ENCODE measurements around the gene OR1F1. TPM values are rescaled to one million over a fixed set of nuclear protein-coding genes. Genes with fewer than 3 reads are reported as not detected.

OR1F1 gene
- total and polyA plus RNA-seq, 2 experiments from 2014 or later = not detected

- H3K4me3 ChIP-seq = peak overlapping the region; percentile 22; the same call in 1 of the 2 replicates
- no peaks in the 10 kb centered on the region for H3K79me2 ChIP-seq (ENCODE audit: insufficient read depth)
- peak; percentile 38 for DNase-seq
- 0 out of 2 replicates have a peak, but pooled peaks cover 4% of the 10 kb centered on the region for H3K4me1 ChIP-seq (ENCODE audit: insufficient read depth)
- H2AFZ ChIP-seq = no peak overlapping the region; the same call in 1 of the 2 replicates
- no peak overlapping the region for H3K27ac ChIP-seq
- no peak for TF ChIP-seq EZH2phosphoT487 (IDR thresholded peaks at IDR 0.05; ENCODE audit: insufficient read depth, low read depth)
- peak; percentile 50 for TF ChIP-seq EZH2 (IDR thresholded peaks at IDR 0.05; ENCODE audit: insufficient read depth, poor library complexity, severe bottlenecking)
- H3K27me3 ChIP-seq (replicated peaks; ENCODE audit: insufficient read depth) = peaks cover 67% of the 10 kb centered on the region
- 8% methylated on average over 43 to 53 of the region's 53 CpGs for WGBS, 2 experiments (ENCODE audit: low coverage in 1 of 2, low lambda C conversion rate in 2 of 2, missing lambda C conversion rate in 2 of 2)
- H3K36me3 ChIP-seq (ENCODE audit: low read depth) = no peaks in the 10 kb centered on the region
- H3K9me2 ChIP-seq (ENCODE audit: insufficient read depth) = no peaks in the 10 kb centered on the region
- in situ Hi-C loops (cut with MboI) = no loop called here
- H3K4me2 ChIP-seq (ENCODE audit: unreplicated experiment) = no peak overlapping the region
- H4K20me1 ChIP-seq (ENCODE audit: insufficient read depth) = no peaks in the 10 kb centered on the region
- H3F3A ChIP-seq (ENCODE audit: insufficient read depth) = 0 out of 2 replicates have a peak, but pooled peaks cover 5% of the 10 kb centered on the region
- H3K9ac ChIP-seq = no peak overlapping the region
- H3K9me3 ChIP-seq (ENCODE audit: low read depth) = no peaks in the 10 kb centered on the region
Measured at GRCh38 chr16:3170440-3171180, 17.4 kb upstream of the OR1F1 start.

- Histone ChIP-seq H2AFZ (no peak overlapping the region), H3K27me3 (replicated peaks; ENCODE audit: insufficient read depth) (peaks cover 74% of the 10 kb centered on the region), H3K9me3 (ENCODE audit: low read depth) (no peaks in the 10 kb centered on the region), H3K36me3 (ENCODE audit: low read depth) (no peaks in the 10 kb centered on the region), H3F3A (ENCODE audit: insufficient read depth) (0 out of 2 replicates have a peak, but pooled peaks cover 5% of the 10 kb centered on the region), H3K4me3 (no peak overlapping the region), H4K20me1 (ENCODE audit: insufficient read depth) (no peaks in the 10 kb centered on the region), H3K4me2 (ENCODE audit: unreplicated experiment) (no peak overlapping the region), H3K9ac (no peak overlapping the region), H3K27ac (no peak overlapping the region), H3K9me2 (ENCODE audit: insufficient read depth) (no peaks in the 10 kb centered on the region), H3K4me1 (ENCODE audit: insufficient read depth) (0 out of 2 replicates have a peak, but pooled peaks cover 4% of the 10 kb centered on the region), H3K79me2 (ENCODE audit: insufficient read depth) (no peaks in the 10 kb centered on the region)
- WGBS, 2 experiments (ENCODE audit: low coverage in 1 of 2, low lambda C conversion rate in 2 of 2, missing lambda C conversion rate in 2 of 2) = 8% methylated on average over 29 to 35 of the region's 35 CpGs
- DNase-seq = peak; percentile 26
- 0 out of 2 replicates have a peak, but pooled peaks have one; percentile 46 for TF ChIP-seq EZH2phosphoT487 (IDR thresholded peaks at IDR 0.05; ENCODE audit: insufficient read depth, low read depth)
- TF ChIP-seq EZH2 (IDR thresholded peaks at IDR 0.05; ENCODE audit: insufficient read depth, poor library complexity, severe bottlenecking) = peak; percentile 3
- in situ Hi-C loops (cut with MboI) = no loop called here
Measured at GRCh38 chr16:3171181-3171854, 16.7 kb upstream of the OR1F1 start.

GRCh38 chr16:3171855-3172593, 16.0 kb upstream of the OR1F1 start:
- H4K20me1 ChIP-seq (ENCODE audit: insufficient read depth) = no peaks in the 10 kb centered on the region
- 0 out of 2 replicates have a peak, but pooled peaks cover 5% of the 10 kb centered on the region for H3F3A ChIP-seq (ENCODE audit: insufficient read depth)
- H3K4me3 ChIP-seq = no peak overlapping the region
- H3K9me2 ChIP-seq (ENCODE audit: insufficient read depth) = no peaks in the 10 kb centered on the region
- peak; percentile 15 for DNase-seq
- H3K4me2 ChIP-seq (ENCODE audit: unreplicated experiment) = no peak overlapping the region
- in situ Hi-C loops (cut with MboI) = no loop called here
- 11 to 16% methylated on average over 34 to 41 of the region's 41 CpGs for WGBS, 2 experiments (ENCODE audit: low coverage in 1 of 2, low lambda C conversion rate in 2 of 2, missing lambda C conversion rate in 2 of 2)
- no peaks in the 10 kb centered on the region for H3K79me2 ChIP-seq (ENCODE audit: insufficient read depth)
- no peak overlapping the region for H3K27ac ChIP-seq
- no peak overlapping the region for H3K9ac ChIP-seq
- no peaks in the 10 kb centered on the region for H3K9me3 ChIP-seq (ENCODE audit: low read depth)
- H3K27me3 ChIP-seq (replicated peaks; ENCODE audit: insufficient read depth) = peaks cover 81% of the 10 kb centered on the region
- TF ChIP-seq EZH2 (IDR thresholded peaks at IDR 0.05; ENCODE audit: insufficient read depth, poor library complexity, severe bottlenecking) (no peak), EZH2phosphoT487 (IDR thresholded peaks at IDR 0.05; ENCODE audit: insufficient read depth, low read depth) (no peak)
- 0 out of 2 replicates have a peak, but pooled peaks cover 4% of the 10 kb centered on the region for H3K4me1 ChIP-seq (ENCODE audit: insufficient read depth)
- no peak overlapping the region for H2AFZ ChIP-seq
- no peaks in the 10 kb centered on the region for H3K36me3 ChIP-seq (ENCODE audit: low read depth)

Data from GM23248 (cell line).